Endothelial cell of hepatic sinusoid (primary cell): ENCODE measurements around the gene SNX32.

Experiments
- in situ Hi-C: cut with HindIII; loops from 2 replicates; pipeline ENCODE4 v1.10.0; 2017; ENCODE audit warnings: low sequenced_read_pairs

SNX32 gene

DNA sequence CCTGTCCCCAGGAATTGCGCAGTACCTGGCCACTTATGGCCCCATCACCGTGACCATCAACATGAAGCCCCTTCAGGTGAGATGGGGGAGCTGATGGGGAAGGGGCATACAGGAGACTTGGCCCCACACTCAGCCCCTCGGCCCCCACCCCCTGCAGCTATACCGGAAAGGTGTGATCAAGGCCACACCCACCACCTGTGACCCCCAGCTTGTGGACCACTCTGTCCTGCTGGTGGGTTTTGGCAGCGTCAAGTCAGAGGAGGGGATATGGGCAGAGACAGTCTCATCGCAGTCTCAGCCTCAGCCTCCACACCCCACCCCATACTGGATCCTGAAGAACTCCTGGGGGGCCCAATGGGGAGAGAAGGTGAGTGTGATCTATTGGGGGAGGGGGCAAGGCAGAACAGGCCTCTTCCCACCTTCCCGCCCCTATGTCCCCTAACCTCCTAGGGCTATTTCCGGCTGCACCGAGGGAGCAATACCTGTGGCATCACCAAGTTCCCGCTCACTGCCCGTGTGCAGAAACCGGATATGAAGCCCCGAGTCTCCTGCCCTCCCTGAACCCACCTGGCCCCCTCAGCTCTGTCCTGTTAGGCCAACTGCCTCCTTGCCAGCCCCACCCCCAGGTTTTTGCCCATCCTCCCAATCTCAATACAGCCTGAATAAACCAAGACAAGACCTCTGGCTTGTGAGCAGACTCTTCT, 49.4 kb downstream of the SNX32 start:
- in situ Hi-C loops, result no loop called here

- in situ Hi-C loops, result no loop called here
Measured at GRCh38 chr11:65883786-65884715, 50.3 kb downstream of the SNX32 start.

- in situ Hi-C loops, result no loop called here
Measured at GRCh38 chr11:65884716-65885092, 50.9 kb downstream of the SNX32 start.

GRCh38 chr11:65885231-65885630, 51.5 kb downstream of the SNX32 start:
- in situ Hi-C loops, result no loop called here

DNA sequence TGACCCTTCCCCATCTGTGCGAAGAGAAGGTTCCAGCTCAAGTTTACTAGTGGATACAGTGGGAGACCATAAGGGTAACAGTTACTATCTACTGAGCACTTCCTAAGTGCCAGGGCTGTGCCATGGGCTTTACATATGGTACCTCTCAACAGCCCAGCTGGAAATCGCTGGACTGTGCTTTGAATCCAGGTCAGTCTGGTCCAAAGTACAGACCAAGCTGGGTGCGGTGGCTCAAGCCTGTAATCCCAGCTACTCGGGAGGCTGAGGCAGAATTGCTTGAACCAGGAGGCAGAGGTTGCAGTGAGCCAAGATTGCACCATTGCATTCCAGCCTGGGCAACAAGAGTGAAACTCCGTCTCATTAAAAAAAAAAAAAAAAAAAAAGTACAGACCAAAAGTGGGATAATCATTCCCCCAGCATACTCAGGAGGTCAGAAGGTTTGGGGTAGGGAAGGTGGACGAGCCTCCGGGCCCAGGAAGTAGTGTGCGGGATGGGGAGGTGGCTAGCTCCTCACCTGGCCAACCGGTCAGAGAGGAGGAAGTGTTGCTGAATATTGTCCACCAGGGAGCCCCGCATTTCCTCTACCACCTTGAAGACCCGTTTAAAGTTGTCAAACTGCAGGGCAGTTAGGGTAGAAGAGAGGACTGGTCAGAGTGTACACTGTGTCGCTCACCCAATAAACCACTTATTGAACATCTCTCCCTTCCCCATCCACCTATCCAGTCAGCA, 52.2 kb downstream of the SNX32 start:
- in situ Hi-C loops, result no loop called here

- in situ Hi-C loops, result no loop called here
Measured at GRCh38 chr11:65886826-65887722, 53.3 kb downstream of the SNX32 start.

- in situ Hi-C loops, result no loop called here
Measured at GRCh38 chr11:65887723-65888162, 54.0 kb downstream of the SNX32 start.

DNA sequence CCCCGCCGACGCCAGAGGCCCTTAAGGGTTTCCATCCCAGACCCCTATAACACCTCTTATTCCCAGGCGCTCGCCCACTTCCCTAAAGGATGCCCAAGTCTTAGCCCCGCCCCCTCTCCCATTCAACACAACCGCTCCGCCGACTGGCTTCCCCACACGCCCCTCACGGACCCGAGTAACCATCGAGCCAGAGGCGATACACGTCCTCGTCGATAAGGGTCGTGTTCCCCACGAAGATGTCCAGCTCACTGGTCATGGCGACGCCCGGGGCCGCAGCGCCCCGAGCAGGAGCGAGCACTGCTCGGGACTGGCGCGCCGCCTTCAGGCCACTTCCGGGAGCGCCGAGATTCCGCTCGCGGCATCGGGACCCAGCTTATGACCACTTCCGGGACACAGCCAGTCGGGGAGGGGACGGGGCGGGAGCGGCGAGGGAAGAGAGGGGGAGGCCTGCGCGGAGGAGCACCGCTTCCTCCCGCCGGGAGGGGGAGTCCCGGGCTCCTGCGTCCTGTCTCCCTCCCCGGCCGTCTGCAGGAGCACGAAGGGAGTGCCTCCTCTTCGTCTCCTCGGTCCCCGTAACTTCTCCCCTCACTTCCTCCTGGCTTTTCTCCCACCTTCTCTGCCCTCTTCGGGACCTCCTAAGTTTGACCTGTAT, 54.5 kb downstream of the SNX32 start, which contains the start of gene FIBP:
TSS of gene FIBP (minus strand) at position 309 of the 652 bp plus-strand sequence. CDS start at position 256, 53 bp downstream.
- in situ Hi-C loops, result no loop called here

DNA sequence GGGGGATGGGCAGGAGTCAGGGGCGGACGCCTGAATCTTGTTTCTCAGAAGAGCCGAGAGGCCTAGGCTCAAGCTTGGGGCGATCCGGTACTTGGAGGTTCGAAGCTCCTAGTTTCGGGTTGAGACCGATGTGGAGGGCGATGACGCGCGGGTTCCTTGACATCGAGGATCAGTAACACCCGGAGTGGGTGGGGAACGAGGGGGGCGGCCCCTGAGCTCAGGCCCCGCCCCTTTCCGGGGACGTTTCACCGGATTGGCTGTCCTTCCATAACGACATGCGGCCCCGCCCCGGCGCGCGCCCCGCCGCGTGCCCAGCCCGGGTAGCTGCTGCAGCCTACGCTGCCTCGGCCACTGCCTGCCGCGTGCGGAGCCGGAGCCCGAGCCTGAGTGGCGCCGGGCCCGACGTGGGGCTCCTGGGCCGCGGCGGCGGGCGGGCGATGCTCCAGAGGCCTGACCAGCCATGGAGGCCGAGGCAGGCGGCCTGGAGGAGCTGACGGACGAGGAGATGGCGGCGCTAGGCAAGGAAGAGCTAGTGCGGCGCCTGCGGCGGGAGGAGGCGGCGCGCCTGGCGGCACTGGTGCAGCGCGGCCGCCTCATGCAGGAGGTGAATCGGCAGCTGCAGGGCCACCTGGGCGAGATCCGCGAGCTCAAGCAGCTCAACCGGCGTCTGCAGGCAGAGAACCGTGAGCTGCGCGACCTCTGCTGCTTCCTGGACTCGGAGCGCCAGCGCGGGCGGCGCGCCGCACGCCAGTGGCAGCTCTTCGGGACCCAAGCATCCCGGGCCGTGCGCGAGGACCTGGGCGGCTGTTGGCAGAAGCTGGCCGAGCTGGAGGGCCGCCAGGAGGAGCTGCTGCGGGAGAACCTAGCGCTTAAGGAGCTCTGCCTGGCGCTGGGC, 56.8 kb downstream of the SNX32 start, which contains the start of gene CCDC85B:
TSS of gene CCDC85B (plus strand) at position 350 of the 895 bp plus-strand sequence. CDS start at position 461, 111 bp downstream.
- in situ Hi-C loops, result loop anchor here (10.0 kb wide), 1 partner anchor 256 kb away; the partner anchor contains the start of gene SIPA1

GRCh38 chr11:65891219-65892136, 57.7 kb downstream of the SNX32 start:
- in situ Hi-C loops, result loop anchor here (10.0 kb wide), 1 partner anchor 257 kb away; the partner anchor contains the start of gene SIPA1

- in situ Hi-C loops, result loop anchor here (10.0 kb wide), 1 partner anchor 257 kb away; the partner anchor contains the start of gene SIPA1
Measured at GRCh38 chr11:65892137-65892540, 58.4 kb downstream of the SNX32 start.

DNA sequence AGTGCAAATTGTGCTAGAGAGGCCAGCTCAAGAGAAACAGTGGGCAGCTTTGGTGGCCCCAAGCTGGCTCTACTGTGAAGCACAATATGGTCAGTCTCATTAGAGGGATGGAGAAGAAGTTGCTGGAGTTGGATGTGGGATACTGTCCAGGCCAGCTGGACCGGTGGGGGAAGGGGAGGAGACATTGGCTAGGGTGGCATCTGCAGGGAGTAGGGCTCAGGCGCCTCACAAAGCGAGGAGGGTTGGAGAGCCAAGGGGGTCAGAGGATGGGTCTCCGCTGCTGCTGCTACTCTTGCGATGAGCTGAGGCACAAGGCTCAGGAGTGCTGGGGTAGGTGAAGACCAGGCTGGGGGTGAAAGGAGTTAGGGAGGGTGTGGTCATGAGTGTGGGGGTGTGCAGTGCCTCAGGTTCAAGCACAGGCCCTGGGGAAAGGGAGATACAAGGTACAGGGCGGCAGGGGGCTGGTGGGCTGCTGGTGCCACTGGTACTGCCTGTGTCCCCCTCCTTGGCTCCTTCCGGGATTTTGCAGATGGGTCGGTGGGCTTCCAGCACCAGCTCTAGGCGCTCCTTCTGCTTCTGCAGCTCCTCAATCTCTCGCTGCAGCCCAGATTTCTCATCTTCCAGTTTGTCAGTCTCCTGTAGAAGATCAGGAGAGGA, 59.0 kb downstream of the SNX32 start:
- in situ Hi-C loops, result loop anchor here (10.0 kb wide), 1 partner anchor 258 kb away; the partner anchor contains the start of gene SIPA1

DNA sequence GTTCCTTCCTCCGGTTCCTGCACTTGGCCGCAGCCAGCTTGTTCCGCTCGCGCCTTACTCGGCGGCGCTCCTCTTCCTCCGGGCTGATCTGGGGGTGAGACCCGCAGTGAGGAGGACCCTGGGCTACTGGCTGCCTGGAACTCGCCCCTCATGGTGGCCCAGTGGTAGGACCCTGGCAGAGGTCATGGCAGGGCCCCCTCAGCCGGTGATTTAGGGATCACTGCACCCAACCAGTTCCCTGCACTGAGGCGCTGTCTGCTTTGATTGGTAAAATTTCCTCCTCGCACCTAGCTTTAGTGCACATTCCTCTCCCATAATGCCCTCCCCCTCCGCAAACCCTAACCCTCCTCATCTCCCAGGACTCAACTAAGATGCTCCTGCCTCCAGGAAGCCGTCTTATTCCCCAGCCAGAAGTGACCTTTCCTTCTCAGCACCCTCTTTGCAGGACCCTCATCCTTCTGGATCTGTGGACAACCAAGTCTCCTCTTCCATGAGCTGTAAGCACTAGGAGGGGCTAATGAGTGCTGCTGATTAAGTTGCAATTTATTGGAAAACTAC, 60.4 kb downstream of the SNX32 start:
- in situ Hi-C loops, result loop anchor here (10.0 kb wide), 1 partner anchor 259 kb away; the partner anchor contains the start of gene SIPA1

DNA sequence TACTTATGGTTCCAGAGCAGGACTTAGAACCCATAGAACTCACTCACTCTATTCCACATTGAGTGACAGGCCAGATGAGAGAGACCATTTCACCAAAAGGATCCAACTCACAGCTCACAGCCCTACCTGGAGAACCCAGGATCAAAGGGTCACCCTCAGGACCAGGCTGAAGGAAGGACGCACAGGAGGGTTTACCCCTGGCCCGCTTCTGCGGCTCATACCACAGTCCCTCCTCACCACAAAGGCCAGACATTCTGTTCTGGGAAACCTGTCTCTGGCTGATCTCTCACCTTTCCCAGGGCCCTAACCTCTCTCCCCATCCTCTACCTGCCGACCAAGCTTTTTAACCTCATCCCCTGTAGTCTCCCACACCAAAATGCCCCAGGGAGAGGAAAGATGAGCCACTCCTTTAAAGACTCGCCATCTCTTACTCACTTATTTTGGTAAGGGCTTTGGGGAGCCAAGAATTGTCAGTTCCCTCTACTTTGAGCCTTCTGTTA, 61.8 kb downstream of the SNX32 start:
- in situ Hi-C loops, result loop anchor here (5.0 to 10.0 kb wide), 2 partner anchors 42 to 261 kb away; partner anchors contain the start of gene SIPA1

GRCh38 chr11:65896034-65896999, 62.6 kb downstream of the SNX32 start:
- in situ Hi-C loops, result loop anchor here (5.0 to 10.0 kb wide), 2 partner anchors 41 to 262 kb away; partner anchors contain the start of gene SIPA1
